SK-N-SH treated with all-trans-retinoic acid at 6 μM for 48 hours (cell line): ENCODE data around the gene SLC28A1.
A peak's percentile ranks its signal among the peaks of the same experiment; 100 is the strongest.

ENCODE experiments used
- ATAC-seq: fragments of 200-7000 bp; cut with Tn5 transposase; 3 replicates; pipeline ENCODE4 v1.9.1; 2020; ENCODE audit warnings: mild to moderate bottlenecking, moderate library complexity
- ARNTL ChIP-seq: fragments of 450-650 bp; formaldehyde crosslinking; IDR thresholded peaks from 2 replicates; pipeline ENCODE4 v1.5.0; 2020; ENCODE audit warnings: low read depth, mild to moderate bottlenecking, moderate library complexity, borderline replicate concordance
- BACH2 ChIP-seq: fragments of 250-450 bp; sonication (Bioruptor Pico); IDR thresholded peaks from 2 replicates; pipeline ENCODE4 v1.9.0; 2021; ENCODE audit warnings: mild to moderate bottlenecking, borderline replicate concordance
- CSDC2 ChIP-seq: fragments of 250-450 bp; sonication (Bioruptor Pico); IDR thresholded peaks from 2 replicates; pipeline ENCODE4 v1.5.0; 2020; ENCODE audit warnings: mild to moderate bottlenecking, moderate library complexity
- ESRRG ChIP-seq: fragments of 250-450 bp; sonication (Bioruptor Pico); IDR thresholded peaks from 2 replicates; pipeline ENCODE4 v1.6.1; 2021; ENCODE audit warnings: mild to moderate bottlenecking
- GLIS3 ChIP-seq: fragments of 250-450 bp; sonication (Bioruptor Pico); IDR thresholded peaks from 2 replicates; pipeline ENCODE4 v1.5.0; 2020; ENCODE audit warnings: mild to moderate bottlenecking, moderate library complexity
- ISL1 ChIP-seq: fragments of 250-450 bp; sonication (Bioruptor Pico); IDR thresholded peaks from 2 replicates; pipeline ENCODE4 v2.1.2; 2022; ENCODE audit warnings: mild to moderate bottlenecking, moderate library complexity
- OSR1 ChIP-seq: fragments of 250-450 bp; sonication (Bioruptor Pico); IDR thresholded peaks from 2 replicates; pipeline ENCODE4 v1.8.0; 2022; ENCODE audit warnings: moderate library complexity, mild to moderate bottlenecking, inconsistent platforms
- PPARA ChIP-seq: fragments of 250-450 bp; sonication (Bioruptor Pico); IDR thresholded peaks from 2 replicates; pipeline ENCODE4 v1.5.0; 2020; ENCODE audit warnings: mild to moderate bottlenecking, borderline replicate concordance
- RARB ChIP-seq: fragments of 250-450 bp; sonication (Bioruptor Pico); IDR thresholded peaks from 2 replicates; pipeline ENCODE4 v1.8.0; 2021; ENCODE audit warnings: mild to moderate bottlenecking, moderate library complexity
- SNAI2 ChIP-seq: fragments of 250-450 bp; sonication (Bioruptor Pico); IDR thresholded peaks from 2 replicates; pipeline ENCODE4 v1.5.0; 2020; ENCODE audit warnings: mild to moderate bottlenecking, moderate library complexity
- TCF4 ChIP-seq: fragments of 250-450 bp; sonication (Bioruptor Pico); IDR thresholded peaks from 2 replicates; pipeline ENCODE4 v1.8.0; 2021; ENCODE audit warnings: mild to moderate bottlenecking, moderate library complexity, borderline replicate concordance
- TOX ChIP-seq: fragments of 250-450 bp; sonication (Bioruptor Pico); IDR thresholded peaks from 2 replicates; pipeline ENCODE4 v1.8.0; 2021; ENCODE audit warnings: mild to moderate bottlenecking, moderate library complexity, borderline replicate concordance
- ZFP3 ChIP-seq: fragments of 250-450 bp; sonication (Bioruptor Pico); IDR thresholded peaks from 2 replicates; pipeline ENCODE4 v1.5.0; 2020; ENCODE audit warnings: mild to moderate bottlenecking, moderate library complexity
- ZFP30 ChIP-seq: fragments of 450-650 bp; formaldehyde crosslinking; IDR thresholded peaks from 2 replicates; pipeline ENCODE4 v1.5.0; 2022; ENCODE audit warnings: mild to moderate bottlenecking, moderate library complexity
- ZNF70 ChIP-seq: fragments of 450-650 bp; formaldehyde crosslinking; IDR thresholded peaks from 2 replicates; pipeline ENCODE4 v1.5.0; 2020; ENCODE audit warnings: mild to moderate bottlenecking, moderate library complexity
- ZNF8 ChIP-seq: fragments of 450-650 bp; formaldehyde crosslinking; IDR thresholded peaks from 2 replicates; pipeline ENCODE4 v1.5.0; 2020; ENCODE audit warnings: mild to moderate bottlenecking, moderate library complexity
- TF ChIP-seq, protein P1 (sequence below): fragments of 250-450 bp; sonication (Bioruptor Pico); IDR thresholded peaks from 2 replicates; pipeline ENCODE4 v1.5.0; 2020; ENCODE audit warnings: mild to moderate bottlenecking, moderate library complexity
- TF ChIP-seq, protein P2 (sequence below): fragments of 250-450 bp; sonication (Bioruptor Pico); IDR thresholded peaks from 2 replicates; pipeline ENCODE4 v1.5.1; 2020; ENCODE audit warnings: low read depth, mild to moderate bottlenecking, moderate library complexity
- TF ChIP-seq, protein P3 (sequence below): fragments of 250-450 bp; sonication (Bioruptor Pico); IDR thresholded peaks from 2 replicates; pipeline ENCODE4 v1.5.1; 2021; ENCODE audit warnings: mild to moderate bottlenecking, moderate library complexity
- TF ChIP-seq, protein P4 (sequence below): fragments of 250-450 bp; sonication (Bioruptor Pico); IDR thresholded peaks from 2 replicates; pipeline ENCODE4 v1.8.0; 2021; ENCODE audit warnings: low read depth, mild to moderate bottlenecking, moderate library complexity, borderline replicate concordance

SLC28A1 gene

DNA sequence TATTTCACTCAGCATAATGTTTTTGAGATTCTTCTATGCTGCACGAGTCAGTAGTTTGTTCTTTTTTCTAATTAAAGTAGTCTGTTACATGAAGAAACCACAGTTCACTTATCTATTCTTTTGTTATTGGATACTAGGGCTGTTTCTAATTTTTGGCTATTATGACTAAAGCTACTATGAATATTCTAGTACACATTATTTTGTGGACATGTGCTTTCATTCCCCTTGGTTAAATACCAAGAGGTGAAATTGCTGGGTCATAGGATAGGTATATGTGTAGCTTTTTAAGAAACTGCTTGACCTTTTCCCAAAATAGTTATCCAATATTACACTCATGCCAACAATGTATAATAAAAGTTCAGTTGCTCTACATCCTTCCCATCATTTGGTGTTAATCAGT is 106.0 kb downstream of the SLC28A1 start:
- ATAC-seq: no peak
- TF ChIP-seq, protein P1, sequence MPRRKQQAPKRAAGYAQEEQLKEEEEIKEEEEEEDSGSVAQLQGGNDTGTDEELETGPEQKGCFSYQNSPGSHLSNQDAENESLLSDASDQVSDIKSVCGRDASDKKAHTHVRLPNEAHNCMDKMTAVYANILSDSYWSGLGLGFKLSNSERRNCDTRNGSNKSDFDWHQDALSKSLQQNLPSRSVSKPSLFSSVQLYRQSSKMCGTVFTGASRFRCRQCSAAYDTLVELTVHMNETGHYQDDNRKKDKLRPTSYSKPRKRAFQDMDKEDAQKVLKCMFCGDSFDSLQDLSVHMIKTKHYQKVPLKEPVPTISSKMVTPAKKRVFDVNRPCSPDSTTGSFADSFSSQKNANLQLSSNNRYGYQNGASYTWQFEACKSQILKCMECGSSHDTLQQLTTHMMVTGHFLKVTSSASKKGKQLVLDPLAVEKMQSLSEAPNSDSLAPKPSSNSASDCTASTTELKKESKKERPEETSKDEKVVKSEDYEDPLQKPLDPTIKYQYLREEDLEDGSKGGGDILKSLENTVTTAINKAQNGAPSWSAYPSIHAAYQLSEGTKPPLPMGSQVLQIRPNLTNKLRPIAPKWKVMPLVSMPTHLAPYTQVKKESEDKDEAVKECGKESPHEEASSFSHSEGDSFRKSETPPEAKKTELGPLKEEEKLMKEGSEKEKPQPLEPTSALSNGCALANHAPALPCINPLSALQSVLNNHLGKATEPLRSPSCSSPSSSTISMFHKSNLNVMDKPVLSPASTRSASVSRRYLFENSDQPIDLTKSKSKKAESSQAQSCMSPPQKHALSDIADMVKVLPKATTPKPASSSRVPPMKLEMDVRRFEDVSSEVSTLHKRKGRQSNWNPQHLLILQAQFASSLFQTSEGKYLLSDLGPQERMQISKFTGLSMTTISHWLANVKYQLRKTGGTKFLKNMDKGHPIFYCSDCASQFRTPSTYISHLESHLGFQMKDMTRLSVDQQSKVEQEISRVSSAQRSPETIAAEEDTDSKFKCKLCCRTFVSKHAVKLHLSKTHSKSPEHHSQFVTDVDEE: no peak
- TF ChIP-seq ZFP3 (CRISPR knock-in tag) (no peak), OSR1 (CRISPR knock-in tag) (no peak), ISL1 (CRISPR knock-in tag) (no peak), RARB (no peak), TCF4 (no peak)
- TF ChIP-seq, protein P2, sequence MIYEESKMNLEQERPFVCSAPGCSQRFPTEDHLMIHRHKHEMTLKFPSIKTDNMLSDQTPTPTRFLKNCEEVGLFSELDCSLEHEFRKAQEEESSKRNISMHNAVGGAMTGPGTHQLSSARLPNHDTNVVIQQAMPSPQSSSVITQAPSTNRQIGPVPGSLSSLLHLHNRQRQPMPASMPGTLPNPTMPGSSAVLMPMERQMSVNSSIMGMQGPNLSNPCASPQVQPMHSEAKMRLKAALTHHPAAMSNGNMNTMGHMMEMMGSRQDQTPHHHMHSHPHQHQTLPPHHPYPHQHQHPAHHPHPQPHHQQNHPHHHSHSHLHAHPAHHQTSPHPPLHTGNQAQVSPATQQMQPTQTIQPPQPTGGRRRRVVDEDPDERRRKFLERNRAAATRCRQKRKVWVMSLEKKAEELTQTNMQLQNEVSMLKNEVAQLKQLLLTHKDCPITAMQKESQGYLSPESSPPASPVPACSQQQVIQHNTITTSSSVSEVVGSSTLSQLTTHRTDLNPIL: no peak

DNA sequence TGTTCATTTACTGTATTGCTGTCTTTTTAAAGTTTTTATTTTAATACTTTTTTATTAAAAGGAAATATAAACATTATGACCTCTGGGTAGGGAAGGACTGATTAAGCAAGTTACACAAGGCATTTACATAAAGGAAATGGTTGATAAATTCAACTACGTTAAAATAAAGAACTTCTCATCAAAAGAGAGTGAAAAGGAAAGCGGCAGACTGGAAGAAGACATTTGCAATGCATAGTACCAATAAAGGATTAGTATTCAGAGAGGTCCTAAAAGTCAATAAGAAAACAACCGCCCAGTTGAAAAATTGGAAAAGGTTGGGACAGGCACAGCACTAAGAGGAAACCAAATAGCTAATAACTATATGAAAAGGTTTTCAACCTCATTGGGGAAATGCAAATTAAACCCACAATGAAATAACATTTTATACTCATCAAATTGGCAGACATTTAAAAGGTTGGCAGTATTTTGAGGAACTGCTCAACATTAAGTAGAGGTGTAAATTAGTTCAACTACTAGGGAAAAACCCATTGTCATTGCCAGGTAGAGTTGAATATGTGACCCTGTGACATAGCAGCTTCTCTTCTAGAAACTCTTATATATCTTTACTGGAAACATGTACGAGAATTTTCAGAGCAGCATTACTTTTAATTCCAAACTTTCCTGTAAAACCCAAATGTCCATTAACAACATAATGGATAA is 106.7 kb downstream of the SLC28A1 start:
- TF ChIP-seq ESRRG (CRISPR knock-in tag): no peak
- no peak for TF ChIP-seq TCF4
- no peak for TF ChIP-seq ZNF70
- TF ChIP-seq, protein P3, sequence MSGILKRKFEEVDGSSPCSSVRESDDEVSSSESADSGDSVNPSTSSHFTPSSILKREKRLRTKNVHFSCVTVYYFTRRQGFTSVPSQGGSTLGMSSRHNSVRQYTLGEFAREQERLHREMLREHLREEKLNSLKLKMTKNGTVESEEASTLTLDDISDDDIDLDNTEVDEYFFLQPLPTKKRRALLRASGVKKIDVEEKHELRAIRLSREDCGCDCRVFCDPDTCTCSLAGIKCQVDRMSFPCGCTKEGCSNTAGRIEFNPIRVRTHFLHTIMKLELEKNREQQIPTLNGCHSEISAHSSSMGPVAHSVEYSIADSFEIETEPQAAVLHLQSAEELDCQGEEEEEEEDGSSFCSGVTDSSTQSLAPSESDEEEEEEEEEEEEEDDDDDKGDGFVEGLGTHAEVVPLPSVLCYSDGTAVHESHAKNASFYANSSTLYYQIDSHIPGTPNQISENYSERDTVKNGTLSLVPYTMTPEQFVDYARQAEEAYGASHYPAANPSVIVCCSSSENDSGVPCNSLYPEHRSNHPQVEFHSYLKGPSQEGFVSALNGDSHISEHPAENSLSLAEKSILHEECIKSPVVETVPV (CRISPR knock-in tag): no peak
- no peak for TF ChIP-seq ZNF8
- TF ChIP-seq ZFP3 (CRISPR knock-in tag): no peak
- no peak for TF ChIP-seq ZFP30 (CRISPR knock-in tag)
- TF ChIP-seq, protein P2: no peak
- TF ChIP-seq ISL1 (CRISPR knock-in tag): no peak

DNA sequence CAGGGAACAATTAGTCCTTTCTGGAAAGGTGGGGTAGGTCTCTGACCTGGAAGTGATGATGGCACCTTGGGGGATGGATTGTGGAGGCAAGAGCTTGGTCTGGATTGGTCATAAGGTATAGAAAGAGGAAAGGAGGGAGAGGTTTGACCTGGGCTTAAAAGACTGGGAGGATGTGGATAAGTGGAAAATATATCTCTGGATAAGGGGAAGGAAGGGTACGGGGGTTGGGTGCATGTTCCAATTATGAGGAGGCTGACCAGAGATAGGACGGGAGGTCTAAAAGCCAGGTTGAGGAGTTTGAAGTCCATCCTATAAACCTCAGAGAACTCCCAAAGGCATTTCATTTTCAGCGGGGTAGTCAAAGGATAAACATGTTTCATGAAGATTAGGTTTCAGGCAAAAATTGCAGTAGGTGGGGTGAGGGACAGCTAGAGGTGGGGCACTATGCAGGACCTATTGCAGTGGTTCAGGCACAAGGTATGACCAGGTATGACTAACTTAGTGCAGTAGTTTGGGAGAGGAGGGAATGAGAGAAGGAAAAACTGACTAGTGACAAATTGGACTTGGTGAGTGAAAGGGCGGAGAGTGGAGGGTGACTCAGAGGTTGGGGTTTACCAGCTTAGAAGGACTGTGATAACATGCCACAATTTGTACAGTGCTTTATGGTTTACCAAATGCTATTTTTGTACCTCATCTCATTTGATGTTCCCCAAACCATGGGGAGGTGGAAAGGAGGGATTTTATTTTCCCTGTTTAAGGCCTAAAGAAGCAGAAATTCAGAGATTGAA is 107.9 kb downstream of the SLC28A1 start:
- ATAC-seq: peak; percentile 95
- TF ChIP-seq TOX (CRISPR knock-in tag): no peak
- no peak for TF ChIP-seq BACH2 (CRISPR knock-in tag)
- TF ChIP-seq, protein P1: no peak
- TF ChIP-seq PPARA: no peak
- TF ChIP-seq ZFP30 (CRISPR knock-in tag): no peak
- TF ChIP-seq, protein P3 (CRISPR knock-in tag): no peak
- no peak for TF ChIP-seq ISL1 (CRISPR knock-in tag)
- no peak for TF ChIP-seq OSR1 (CRISPR knock-in tag)
- no peak for TF ChIP-seq ESRRG (CRISPR knock-in tag)
- no peak for TF ChIP-seq RARB
- TF ChIP-seq ZFP3 (CRISPR knock-in tag): no peak
- TF ChIP-seq, protein P2: no peak
- no peak for TF ChIP-seq CSDC2 (CRISPR knock-in tag)
- no peak for TF ChIP-seq ZNF8
- TF ChIP-seq TCF4: no peak
- no peak for TF ChIP-seq SNAI2 (CRISPR knock-in tag)
- no peak for TF ChIP-seq ZNF70
- no peak for TF ChIP-seq GLIS3 (CRISPR knock-in tag)
- no peak for TF ChIP-seq ARNTL (CRISPR knock-in tag)
- TF ChIP-seq, protein P4, sequence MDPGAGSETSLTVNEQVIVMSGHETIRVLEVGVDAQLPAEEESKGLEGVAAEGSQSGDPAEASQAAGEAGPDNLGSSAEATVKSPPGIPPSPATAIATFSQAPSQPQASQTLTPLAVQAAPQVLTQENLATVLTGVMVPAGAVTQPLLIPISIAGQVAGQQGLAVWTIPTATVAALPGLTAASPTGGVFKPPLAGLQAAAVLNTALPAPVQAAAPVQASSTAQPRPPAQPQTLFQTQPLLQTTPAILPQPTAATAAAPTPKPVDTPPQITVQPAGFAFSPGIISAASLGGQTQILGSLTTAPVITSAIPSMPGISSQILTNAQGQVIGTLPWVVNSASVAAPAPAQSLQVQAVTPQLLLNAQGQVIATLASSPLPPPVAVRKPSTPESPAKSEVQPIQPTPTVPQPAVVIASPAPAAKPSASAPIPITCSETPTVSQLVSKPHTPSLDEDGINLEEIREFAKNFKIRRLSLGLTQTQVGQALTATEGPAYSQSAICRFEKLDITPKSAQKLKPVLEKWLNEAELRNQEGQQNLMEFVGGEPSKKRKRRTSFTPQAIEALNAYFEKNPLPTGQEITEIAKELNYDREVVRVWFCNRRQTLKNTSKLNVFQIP (CRISPR knock-in tag): no peak
- TF ChIP-seq, all 23 proteins: peak for 0

More for the DNA sequence above, 106.7 kb downstream of the SLC28A1 start:
- no peak for ATAC-seq
